ENCODE data around the gene MAP1LC3B2.

MAP1LC3B2 gene

GRCh38 chr12:116528498-116528897, 30.7 kb upstream of the MAP1LC3B2 start:
- no peaks in the 10 kb centered on the region for H3K9me3 ChIP-seq (replicated peaks; ENCODE audit: low read length)
- peak overlapping the region; percentile 16 for H3K9ac ChIP-seq (ENCODE audit: low read depth, low read length)
- H3K4me2 ChIP-seq (ENCODE audit: low read length): peak overlapping the region; percentile 40
- no peaks in the 10 kb centered on the region for H3K36me3 ChIP-seq (ENCODE audit: insufficient read depth, low read length)
- peaks cover 41% of the 10 kb centered on the region for H3K4me1 ChIP-seq (ENCODE audit: control insufficient read depth, insufficient read depth, low read length)
- no peaks in the 10 kb centered on the region for H3K27me3 ChIP-seq (ENCODE audit: control insufficient read depth, insufficient read depth, low read length)
- H3K4me3 ChIP-seq (ENCODE audit: low read length): no peak overlapping the region

- H3K4me3 ChIP-seq (ENCODE audit: low read length): no peak overlapping the region
Observed at GRCh38 chr12:116529048-116529447, 30.1 kb upstream of the MAP1LC3B2 start.

DNA sequence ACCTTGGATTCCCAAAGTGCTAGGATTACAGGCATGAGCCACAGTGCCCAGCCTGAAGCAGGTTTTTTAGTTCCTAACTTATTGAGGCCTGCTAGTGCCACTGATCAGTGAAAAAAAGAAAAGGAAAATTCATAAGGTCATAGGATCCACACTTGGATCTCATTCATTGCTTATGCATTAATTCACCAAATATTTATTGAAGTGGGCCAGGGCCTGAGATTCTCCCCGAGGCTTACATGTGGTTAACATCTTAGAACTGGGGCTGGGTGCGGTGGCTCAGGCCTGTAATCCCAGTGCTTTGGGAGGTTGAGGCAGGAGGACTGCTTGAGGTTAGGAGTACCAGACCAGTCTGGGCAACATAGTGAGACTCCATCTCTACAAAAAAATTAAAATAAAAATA, 29.5 kb upstream of the MAP1LC3B2 start:
- Histone ChIP-seq H3K36me3 (ENCODE audit: insufficient read depth, low read length) (no peaks in the 10 kb centered on the region), H3K9me3 (replicated peaks; ENCODE audit: low read length) (no peaks in the 10 kb centered on the region), H3K27me3 (ENCODE audit: control insufficient read depth, insufficient read depth, low read length) (no peaks in the 10 kb centered on the region), H3K4me1 (ENCODE audit: control insufficient read depth, insufficient read depth, low read length) (peaks cover 39% of the 10 kb centered on the region), H3K9ac (ENCODE audit: low read depth, low read length) (no peak overlapping the region), H3K4me3 (ENCODE audit: low read length) (no peak overlapping the region), H3K4me2 (ENCODE audit: low read length) (no peak overlapping the region)

More at GRCh38 chr12:116529048-116529447, 30.1 kb upstream of the MAP1LC3B2 start:
- no peaks in the 10 kb centered on the region for H3K27me3 ChIP-seq (ENCODE audit: control insufficient read depth, insufficient read depth, low read length)
- H3K4me2 ChIP-seq (ENCODE audit: low read length): peak overlapping the region; percentile 39
- H3K9ac ChIP-seq (ENCODE audit: low read depth, low read length): peak overlapping the region; percentile 16
- no peaks in the 10 kb centered on the region for H3K9me3 ChIP-seq (replicated peaks; ENCODE audit: low read length)
- H3K36me3 ChIP-seq (ENCODE audit: insufficient read depth, low read length): no peaks in the 10 kb centered on the region
- peaks cover 42% of the 10 kb centered on the region for H3K4me1 ChIP-seq (ENCODE audit: control insufficient read depth, insufficient read depth, low read length)

- Histone ChIP-seq H3K4me1 (ENCODE audit: control insufficient read depth, insufficient read depth, low read length) (peaks cover 27% of the 10 kb centered on the region), H3K27me3 (ENCODE audit: control insufficient read depth, insufficient read depth, low read length) (no peaks in the 10 kb centered on the region), H3K4me2 (ENCODE audit: low read length) (no peak overlapping the region), H3K9ac (ENCODE audit: low read depth, low read length) (no peak overlapping the region), H3K9me3 (replicated peaks; ENCODE audit: low read length) (no peaks in the 10 kb centered on the region), H3K4me3 (ENCODE audit: low read length) (no peak overlapping the region), H3K36me3 (ENCODE audit: insufficient read depth, low read length) (no peaks in the 10 kb centered on the region)
Observed at GRCh38 chr12:116532428-116532827, 26.8 kb upstream of the MAP1LC3B2 start.

DNA sequence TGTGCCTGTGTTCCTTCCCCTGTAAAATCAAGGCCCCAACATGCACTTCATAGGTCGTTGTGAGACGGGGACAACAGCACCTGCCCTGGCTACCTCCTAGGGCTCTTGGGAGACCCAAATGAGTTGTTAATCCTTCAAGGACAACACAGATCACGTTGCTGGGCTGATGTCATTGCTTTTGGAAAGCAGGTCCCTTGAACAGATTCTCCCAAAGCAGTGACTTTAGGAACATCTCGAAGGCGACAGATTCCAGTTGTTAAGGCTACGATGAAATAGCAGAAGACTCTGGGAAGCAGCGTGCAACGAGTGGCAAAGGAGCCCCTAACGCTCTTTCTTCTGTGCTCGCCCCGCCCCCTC, 26.2 kb upstream of the MAP1LC3B2 start:
- Histone ChIP-seq H3K9me3 (replicated peaks; ENCODE audit: low read length) (no peaks in the 10 kb centered on the region), H3K27me3 (ENCODE audit: control insufficient read depth, insufficient read depth, low read length) (no peaks in the 10 kb centered on the region), H3K9ac (ENCODE audit: low read depth, low read length) (no peak overlapping the region), H3K4me2 (ENCODE audit: low read length) (peak overlapping the region; percentile 87), H3K36me3 (ENCODE audit: insufficient read depth, low read length) (no peaks in the 10 kb centered on the region), H3K4me1 (ENCODE audit: control insufficient read depth, insufficient read depth, low read length) (peaks cover 22% of the 10 kb centered on the region), H3K4me3 (ENCODE audit: low read length) (peak overlapping the region; percentile 67)

DNA sequence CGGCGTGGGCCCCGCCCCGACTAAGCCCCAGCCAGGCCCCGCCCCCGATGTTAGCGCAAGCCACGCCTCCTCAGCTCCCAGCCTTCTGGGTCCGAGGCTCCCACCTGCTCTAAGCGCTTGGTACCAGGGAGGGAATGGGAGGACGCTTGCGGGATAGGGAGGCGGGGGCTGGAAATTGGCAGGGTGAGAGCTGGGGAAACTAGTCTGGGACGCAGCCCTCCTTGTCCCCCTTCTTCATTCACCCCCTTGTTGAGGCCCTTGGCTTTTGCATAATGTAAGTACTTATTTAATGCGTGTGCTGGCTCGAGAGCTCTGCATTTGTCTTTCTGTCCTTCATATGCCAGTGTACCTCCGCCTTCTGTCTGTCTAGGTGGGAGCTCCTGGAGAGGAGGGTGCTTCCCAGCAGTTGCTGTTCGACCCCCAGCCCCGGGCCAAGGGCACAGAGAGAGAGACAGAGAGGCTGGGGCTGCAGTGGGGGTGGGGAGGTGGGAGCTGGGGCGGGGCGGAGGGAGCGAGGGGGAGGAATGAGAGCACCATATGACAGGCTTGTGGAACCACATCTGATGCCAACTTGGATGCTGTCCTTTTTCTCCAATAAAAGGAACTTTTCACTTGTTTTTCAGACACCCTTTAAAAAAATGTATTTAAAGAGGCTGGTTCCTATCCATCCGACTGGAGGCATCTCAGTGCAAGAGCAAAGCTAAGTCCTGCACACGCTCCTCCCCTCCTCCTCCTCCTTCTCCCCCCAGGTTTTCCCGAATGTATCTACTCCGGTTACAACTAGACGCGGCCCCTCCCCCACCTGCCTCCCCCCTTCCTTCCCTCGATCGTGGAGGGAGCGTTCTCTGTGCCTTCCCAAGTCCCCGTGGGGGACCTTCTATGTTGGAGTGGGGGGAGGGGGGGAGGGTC, 25.6 kb upstream of the MAP1LC3B2 start:
- Histone ChIP-seq H3K9ac (ENCODE audit: low read depth, low read length) (peak overlapping the region; percentile 12), H3K4me2 (ENCODE audit: low read length) (peak overlapping the region; percentile 87), H3K4me3 (ENCODE audit: low read length) (peak overlapping the region; percentile 67), H3K9me3 (replicated peaks; ENCODE audit: low read length) (no peaks in the 10 kb centered on the region), H3K36me3 (ENCODE audit: insufficient read depth, low read length) (no peaks in the 10 kb centered on the region), H3K4me1 (ENCODE audit: control insufficient read depth, insufficient read depth, low read length) (peaks cover 15% of the 10 kb centered on the region), H3K27me3 (ENCODE audit: control insufficient read depth, insufficient read depth, low read length) (peaks cover 4% of the 10 kb centered on the region)

GRCh38 chr12:116534311-116535121, 24.7 kb upstream of the MAP1LC3B2 start:
- H3K9me3 ChIP-seq (replicated peaks; ENCODE audit: low read length): no peaks in the 10 kb centered on the region
- peaks cover 5% of the 10 kb centered on the region for H3K27me3 ChIP-seq (ENCODE audit: control insufficient read depth, insufficient read depth, low read length)
- no peaks in the 10 kb centered on the region for H3K36me3 ChIP-seq (ENCODE audit: insufficient read depth, low read length)
- H3K9ac ChIP-seq (ENCODE audit: low read depth, low read length): no peak overlapping the region
- peaks cover 8% of the 10 kb centered on the region for H3K4me1 ChIP-seq (ENCODE audit: control insufficient read depth, insufficient read depth, low read length)
- H3K4me3 ChIP-seq (ENCODE audit: low read length): peak overlapping the region; percentile 67
- peak overlapping the region; percentile 87 for H3K4me2 ChIP-seq (ENCODE audit: low read length)

GRCh38 chr12:116535241-116535640, 23.9 kb upstream of the MAP1LC3B2 start:
- no peak overlapping the region for H3K4me2 ChIP-seq (ENCODE audit: low read length)
- H3K27me3 ChIP-seq (ENCODE audit: control insufficient read depth, insufficient read depth, low read length): peaks cover 5% of the 10 kb centered on the region
- H3K4me1 ChIP-seq (ENCODE audit: control insufficient read depth, insufficient read depth, low read length): peaks cover 14% of the 10 kb centered on the region
- H3K9me3 ChIP-seq (replicated peaks; ENCODE audit: low read length): no peaks in the 10 kb centered on the region
- H3K4me3 ChIP-seq (ENCODE audit: low read length): no peak overlapping the region
- no peak overlapping the region for H3K9ac ChIP-seq (ENCODE audit: low read depth, low read length)
- H3K36me3 ChIP-seq (ENCODE audit: insufficient read depth, low read length): no peaks in the 10 kb centered on the region

- Histone ChIP-seq H3K4me1 (ENCODE audit: control insufficient read depth, insufficient read depth, low read length) (peaks cover 16% of the 10 kb centered on the region), H3K4me2 (ENCODE audit: low read length) (no peak overlapping the region), H3K4me3 (ENCODE audit: low read length) (no peak overlapping the region)
Observed at GRCh38 chr12:116537101-116537904, 21.9 kb upstream of the MAP1LC3B2 start.

DNA sequence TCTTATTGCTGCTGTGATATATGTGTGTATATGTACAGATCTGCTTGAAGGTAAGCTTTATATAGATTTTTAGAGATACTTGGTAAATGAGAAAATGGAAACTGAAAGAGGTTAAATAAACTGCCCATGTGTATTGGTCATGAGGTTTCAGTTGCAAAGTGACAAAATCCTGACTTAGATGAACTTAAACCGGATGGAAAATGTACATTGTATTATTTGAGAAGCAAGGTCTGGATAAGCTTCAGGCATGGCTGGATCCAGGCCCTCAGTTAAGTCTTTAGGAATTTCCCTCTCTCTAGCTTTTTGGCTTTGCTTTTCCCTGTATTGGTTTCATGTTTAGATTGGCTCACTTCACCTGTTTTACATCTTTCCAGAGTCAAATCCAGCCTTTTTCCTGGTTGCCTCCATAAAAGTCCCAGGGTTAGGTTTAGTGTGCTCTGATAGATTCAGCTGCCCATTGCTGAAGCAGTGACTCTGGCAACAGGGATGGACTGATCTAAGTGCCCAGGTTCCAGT, 21.0 kb upstream of the MAP1LC3B2 start:
- no peak overlapping the region for H3K9ac ChIP-seq (ENCODE audit: low read depth, low read length)
- H3K27me3 ChIP-seq (ENCODE audit: control insufficient read depth, insufficient read depth, low read length): peaks cover 5% of the 10 kb centered on the region
- H3K36me3 ChIP-seq (ENCODE audit: insufficient read depth, low read length): no peaks in the 10 kb centered on the region
- H3K9me3 ChIP-seq (replicated peaks; ENCODE audit: low read length): no peaks in the 10 kb centered on the region
- no peak overlapping the region for H3K4me3 ChIP-seq (ENCODE audit: low read length)
- no peak overlapping the region for H3K4me2 ChIP-seq (ENCODE audit: low read length)
- peaks cover 12% of the 10 kb centered on the region for H3K4me1 ChIP-seq (ENCODE audit: control insufficient read depth, insufficient read depth, low read length)

More at GRCh38 chr12:116537101-116537904, 21.9 kb upstream of the MAP1LC3B2 start:
- Histone ChIP-seq H3K36me3 (ENCODE audit: insufficient read depth, low read length) (no peaks in the 10 kb centered on the region), H3K27me3 (ENCODE audit: control insufficient read depth, insufficient read depth, low read length) (peaks cover 5% of the 10 kb centered on the region), H3K9me3 (replicated peaks; ENCODE audit: low read length) (no peaks in the 10 kb centered on the region), H3K9ac (ENCODE audit: low read depth, low read length) (no peak overlapping the region)

All from skeletal muscle satellite cell (primary cell).